Activated CD4-positive, CD25-positive, alpha-beta regulatory T cell treated with anti-CD3 and anti-CD28 coated beads, Interleukin-2, amount 50 U/mL, for 16 hours (primary cell): ENCODE measurements around the gene P2RX2.

Experiments
- DNase-seq: peaks from one replicate; pipeline ENCODE4 v3.0.0-alpha.2; 2020; ENCODE audit warnings: low read depth, low spot score

P2RX2 gene

GRCh38 chr12:132603240-132604150 lies 15.1 kb upstream of the P2RX2 start:
- no peak for DNase-seq

GRCh38 chr12:132604151-132604618 lies 14.4 kb upstream of the P2RX2 start:
- DNase-seq = no peak

GRCh38 chr12:132604668-132605441 lies 13.7 kb upstream of the P2RX2 start:
- DNase-seq = no peak

- DNase-seq = no peak
These were observed 12.7 kb upstream of the P2RX2 start for GRCh38 chr12:132605892-132606291.

- no peak for DNase-seq
These were observed 12.1 kb upstream of the P2RX2 start for GRCh38 chr12:132606466-132606865.

- DNase-seq = no peak
These were observed 11.6 kb upstream of the P2RX2 start for GRCh38 chr12:132606927-132607326.

- DNase-seq = no peak
These were observed 10.1 kb upstream of the P2RX2 start for GRCh38 chr12:132608231-132609171.

- DNase-seq = no peak
These were observed 8.4 kb upstream of the P2RX2 start, which contains the start of gene LRCOL1 for GRCh38 chr12:132610051-132610759. TSS of gene LRCOL1 (minus strand) at chr12:132610582. CDS start at chr12:132606251, 4,331 bp downstream.

GRCh38 chr12:132610866-132611602 lies 7.5 kb upstream of the P2RX2 start:
- DNase-seq = no peak

- no peak for DNase-seq
These were observed 7.0 kb upstream of the P2RX2 start for GRCh38 chr12:132611620-132612019.

GRCh38 chr12:132614029-132614428 lies 4.5 kb upstream of the P2RX2 start:
- DNase-seq = no peak

- DNase-seq = peak; percentile 65
These were observed 3.6 kb upstream of the P2RX2 start for GRCh38 chr12:132614861-132615578.

GRCh38 chr12:132615579-132616038 lies 3.0 kb upstream of the P2RX2 start:
- no peak for DNase-seq

- no peak for DNase-seq
These were observed 1.4 kb upstream of the P2RX2 start for GRCh38 chr12:132617135-132617701.

- no peak for DNase-seq
These were observed 524 bp upstream of the P2RX2 start for GRCh38 chr12:132617822-132618682.

GRCh38 chr12:132619071-132619385 lies 452 bp downstream of the P2RX2 start:
- no peak for DNase-seq

GRCh38 chr12:132619386-132620112 lies 973 bp downstream of the P2RX2 start:
- DNase-seq = no peak
